ENCODE measurements around the gene PPP1R18. TPM values are rescaled to one million over a fixed set of nuclear protein-coding genes. Genes with fewer than 3 reads are reported as not detected.

The PPP1R18 gene
- total and polyA plus RNA-seq, 9 of the 15 experiments (the other 6 are each of a cell fraction or from before 2014, with no cell fraction given): 12.0 to 99.2 (median 42.6) TPM

- no peak for TF ChIP-seq ZBTB5 (IDR thresholded peaks at IDR 0.05)
- no peak for TF ChIP-seq ZEB2 (IDR thresholded peaks at IDR 0.05)
- TF ChIP-seq BCL6 (CRISPR knock-in tag; IDR thresholded peaks at IDR 0.05): no peak
- 0 out of 2 replicates have a peak, but pooled peaks have one; percentile 45 for TF ChIP-seq TCF7 (IDR thresholded peaks at IDR 0.05; ENCODE audit: borderline replicate concordance)
- no peak for TF ChIP-seq BRF1 (IDR thresholded peaks at IDR 0.05; ENCODE audit: borderline replicate concordance, extremely low read depth, insufficient read length)
- no peak for TF ChIP-seq POLR2B (IDR thresholded peaks at IDR 0.05; ENCODE audit: low read depth, partially characterized antibody)
- TF ChIP-seq ETV1 (tag; conservative IDR thresholded peaks at IDR 0.05; ENCODE audit: low read depth): 0 out of 2 replicates have a peak, but pooled peaks have one; percentile 21
- no peak for TF ChIP-seq ZNF431 (CRISPR knock-in tag; IDR thresholded peaks at IDR 0.05)
- TF ChIP-seq THRA (IDR thresholded peaks at IDR 0.05): no peak
- no peak for TF ChIP-seq ATF2 (CRISPR knock-in tag; IDR thresholded peaks at IDR 0.05)
- TF ChIP-seq RBFOX2 (IDR thresholded peaks at IDR 0.05; ENCODE audit: low read depth, low read length): peak; percentile 67
- no peak for TF ChIP-seq SRSF3 (IDR thresholded peaks at IDR 0.05; ENCODE audit: insufficient read depth, low read length)
- TF ChIP-seq TEAD2 (tag; IDR thresholded peaks at IDR 0.05): no peak
- TF ChIP-seq NFIX (CRISPR knock-in tag; IDR thresholded peaks at IDR 0.05; ENCODE audit: low read depth): no peak
- peak in 1 of 2 experiments; percentile 84; a peak in 1 of 4 replicates for TF ChIP-seq KDM4B (IDR thresholded peaks at IDR 0.05; ENCODE audit: borderline replicate concordance in 2 of 2, low read depth in 1 of 2)
- TF ChIP-seq HDAC8 (tag; IDR thresholded peaks at IDR 0.05): no peak
- TF ChIP-seq NCOA2 (IDR thresholded peaks at IDR 0.05; ENCODE audit: partially characterized antibody in 2 of 2): no peak
- peak; percentile 39; the same call in 1 of the 2 replicates for TF ChIP-seq ATF7 (IDR thresholded peaks at IDR 0.05)
- TF ChIP-seq ZBED1 (IDR thresholded peaks at IDR 0.05): no peak
- TF ChIP-seq BRD9 (IDR thresholded peaks at IDR 0.05; ENCODE audit: low read depth, partially characterized antibody): no peak
- peak; percentile 39 to 80; a peak in 1 of 4 replicates for TF ChIP-seq ARNT (IDR thresholded peaks at IDR 0.05)
- TF ChIP-seq HIVEP1 (CRISPR knock-in tag; IDR thresholded peaks at IDR 0.05): no peak
- TF ChIP-seq NRF1 (conservative IDR thresholded peaks at IDR 0.05 in 1 of 2, IDR thresholded peaks at IDR 0.05 in 1 of 2): no peak
- TF ChIP-seq ZNF696 (CRISPR knock-in tag; conservative IDR thresholded peaks at IDR 0.05): no peak
- TF ChIP-seq ZNF384 (IDR thresholded peaks at IDR 0.05; ENCODE audit: low read depth, low read length): no peak
- no peak for TF ChIP-seq RFX1 (IDR thresholded peaks at IDR 0.05)
Measured at GRCh38 chr6:30684386-30685156, 1.9 kb downstream of the PPP1R18 start (continued).
